Epithelial cell of proximal tubule (primary cell): ENCODE results near the gene PDZD11. TPM values are rescaled to one million over a fixed set of nuclear protein-coding genes. Genes with fewer than 3 reads are reported as not detected.
"Not testable (repeated sequence)": the region's sequence is repeated elsewhere in the genome, so short reads cannot be mapped to it uniquely, and the experiment has no call there.

Experiments
- DNase-seq: peaks from one replicate; pipeline ENCODE4 v3.0.0-alpha.2; 2011; ENCODE audit warnings: low read depth
- H3K4me3 ChIP-seq: 2 replicates; pipeline ENCODE4 v1.5.1; 2011; ENCODE audit warnings: low read depth, mild to moderate bottlenecking, low read length
- CTCF ChIP-seq: conservative IDR thresholded peaks from 2 replicates; pipeline ENCODE4 v1.5.1; 2012; ENCODE audit warnings: low read depth, mild to moderate bottlenecking, low read length
- total RNA-seq: library from RNA; depleted of rRNA; stranded (reverse); fragments of >200 nt; gene quantifications from 2 replicates; pipeline ENCODE4 v1.2.3, GENCODE V29; 2015

The PDZD11 gene
- total RNA-seq, 1 donor from 2014 or later = 63.0 TPM

GRCh38 chrX:70281951-70282350 is 7.8 kb downstream of the PDZD11 start, which contains the start of gene RAB41:
Gene RAB41, plus strand, starts transcription at chrX:70282172. Its CDS starts 46 bp downstream, at chrX:70282218.
- DNase-seq = no peak
- no peak within 1 kb of the TSS for H3K4me3 ChIP-seq
- no peak for TF ChIP-seq CTCF

- DNase-seq = no peak
- H3K4me3 ChIP-seq = no peak overlapping the region
- TF ChIP-seq CTCF = no peak
These were observed 9.2 kb downstream of the PDZD11 start for GRCh38 chrX:70280573-70280972.

DNA sequence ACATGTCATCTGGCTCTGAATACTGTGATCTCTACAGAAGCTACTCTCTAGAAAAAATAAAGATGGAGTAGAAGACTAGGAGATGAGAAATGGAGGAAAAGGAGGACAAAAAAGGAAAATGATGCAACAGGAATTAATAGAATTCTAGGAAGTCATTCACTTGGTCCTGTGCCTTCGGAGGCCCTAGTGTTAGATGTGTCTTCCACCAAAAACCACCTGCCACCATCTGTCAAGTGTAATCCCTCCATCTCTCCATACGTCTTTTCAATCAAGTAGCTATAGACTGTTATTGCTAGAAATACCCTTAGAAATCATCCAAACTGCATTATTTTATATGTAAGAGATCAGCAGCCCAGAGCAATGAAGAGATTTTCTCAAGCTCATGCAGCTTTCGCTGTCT is 10.6 kb downstream of the PDZD11 start:
- TF ChIP-seq CTCF = no peak
- no peak for DNase-seq
- H3K4me3 ChIP-seq = no peak overlapping the region

GRCh38 chrX:70274029-70274428 is 15.7 kb downstream of the PDZD11 start:
- not testable (repeated sequence) for DNase-seq, H3K4me3 ChIP-seq

DNA sequence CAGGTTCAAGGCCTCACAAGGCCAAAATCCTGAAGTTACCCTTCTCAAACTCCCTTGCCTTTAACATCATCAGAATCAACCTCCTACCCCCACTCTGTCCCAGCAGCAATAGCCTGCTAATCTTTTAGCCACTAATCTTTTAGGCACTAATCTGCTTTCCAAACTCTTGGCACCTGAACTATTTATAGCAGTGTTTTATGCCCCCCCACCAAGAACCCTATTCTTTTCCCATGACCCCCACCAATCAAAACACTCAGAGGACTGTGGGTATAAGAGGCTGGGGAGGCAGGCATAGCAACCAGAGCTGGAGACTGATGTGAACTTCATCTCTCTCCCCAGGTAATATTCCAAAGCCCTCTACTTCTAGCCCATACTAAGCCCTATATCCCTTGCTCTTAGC is 21.7 kb downstream of the PDZD11 start, which contains the start of gene ARR3:
Gene ARR3 (plus strand): TSS at position 301 of the 400 bp plus-strand sequence. CDS start 1,052 bp downstream, outside the sequence.
- H3K4me3 ChIP-seq = no peak within 1 kb of the TSS
- TF ChIP-seq CTCF = no peak
- no peak for DNase-seq

DNA sequence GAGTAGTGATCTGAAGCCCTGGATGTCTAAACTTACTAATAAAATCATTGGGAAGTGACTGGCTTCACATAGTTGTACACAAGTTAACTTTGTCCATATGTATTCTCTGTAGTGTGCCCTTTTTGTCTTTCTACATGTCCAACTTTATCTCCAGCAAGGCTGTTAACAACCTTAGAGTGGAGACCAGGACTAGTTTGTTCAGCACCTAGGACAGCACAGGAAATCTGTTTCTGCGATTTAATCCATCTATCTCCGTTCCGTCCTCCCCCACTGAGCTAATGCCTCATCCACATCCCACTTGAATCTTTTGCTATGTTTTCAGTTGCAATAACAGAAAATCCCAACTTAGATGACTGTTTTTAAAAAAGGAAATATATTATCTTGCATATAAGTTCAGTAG is 24.9 kb downstream of the PDZD11 start:
- DNase-seq = no peak
- H3K4me3 ChIP-seq = no peak overlapping the region
- TF ChIP-seq CTCF = no peak

- H3K4me3 ChIP-seq = no peak overlapping the region
- no peak for DNase-seq
- peak; percentile 62 for TF ChIP-seq CTCF
These were observed 26.7 kb downstream of the PDZD11 start for GRCh38 chrX:70262952-70263567.
